Prostate gland (tissue), 2 donors: ENCODE data around the gene LPP. TPM values are rescaled to one million over a fixed set of nuclear protein-coding genes. Genes with fewer than 3 reads are reported as not detected.

Experiments used
- DNase-seq: peaks from one replicate; pipeline ENCODE4 v3.0.0-alpha.2; 2019; ENCODE audit warnings: low spot score
- H3K27ac ChIP-seq, 2 donors: fragments of 200-600 bp; sonication (generic); 2 replicates each; pipeline ENCODE4 v1.5.1; 2017 to 2019
- H3K27me3 ChIP-seq: fragments of 200-600 bp; sonication (generic); replicated peaks from 2 replicates; pipeline ENCODE4 v1.5.1; 2019; ENCODE audit not compliant: insufficient read depth
- H3K36me3 ChIP-seq, 2 donors: fragments of 200-600 bp; sonication (generic); 1 replicate in 1 of 2; 2 replicates in 1 of 2; pipeline versions ENCODE4 v1.5.1 to v1.8.1; 2017 to 2019
- H3K4me1 ChIP-seq: fragments of 200-600 bp; sonication (generic); replicated peaks from 2 replicates; pipeline ENCODE4 v1.5.1; 2019
- H3K4me3 ChIP-seq, 2 donors: fragments of 200-600 bp; sonication (generic); 2 replicates each; pipeline ENCODE4 v1.5.1; 2017 to 2019
- H3K9me3 ChIP-seq: fragments of 200-600 bp; sonication (generic); 2 replicates; pipeline ENCODE4 v1.5.1; 2017
- CTCF ChIP-seq, 4 experiments: fragments of 200-600 bp in 2 of 4; fragments of 450-650 bp in 2 of 4; sonication (generic) in 2 of 4; IDR thresholded peaks; 1 replicate in 3 of 4; 2 replicates in 1 of 4; pipeline ENCODE4 v1.5.1; 2016 to 2019; ENCODE audit warnings: antibody characterized with exemption in 4 of 4, mild to moderate bottlenecking in 2 of 4, moderate library complexity in 2 of 4
- POLR2A ChIP-seq: fragments of 450-650 bp; IDR thresholded peaks from one replicate; pipeline ENCODE4 v1.6.1; 2016; ENCODE audit warnings: antibody characterized with exemption, mild to moderate bottlenecking
- POLR2AphosphoS5 ChIP-seq: sonication (generic); formaldehyde crosslinking; IDR thresholded peaks from one replicate; pipeline ENCODE4 v1.6.1; 2017; ENCODE audit warnings: antibody characterized with exemption
- WGBS: methylation state at CpG from one replicate; pipeline ENCODE4 v1.1.5; 2018; 5-methylcytosine and 5-hydroxymethylcytosine counted together
- intact Hi-C: fragments of 100-400 bp; cut with DNase I; formaldehyde crosslinking; loops from one replicate; pipeline ENCODE4 v1.14.2; 2022
- total RNA-seq, 2 donors: library from RNA; depleted of rRNA; stranded (reverse); fragments of >200 nt; gene quantifications; one replicate each; pipeline ENCODE4 v1.1.0, GENCODE V29; 2016

Gene LPP
- total RNA-seq, 2 donors from 2014 or later = 219 to 248 TPM

GRCh38 chr3:188455748-188456147, 301.8 kb downstream of the LPP start:
- intact Hi-C loops = no loop called here
- no peak overlapping the region for H3K4me3 ChIP-seq
- no peak for DNase-seq
- no peak for TF ChIP-seq POLR2AphosphoS5
- H3K36me3 ChIP-seq = no peaks in the 10 kb centered on the region
- no peaks in the 10 kb centered on the region for H3K27me3 ChIP-seq
- no peak overlapping the region for H3K27ac ChIP-seq
- no peaks in the 10 kb centered on the region for H3K4me1 ChIP-seq
- 69% methylated on average over 4 of the region's 4 CpGs for WGBS
- no peaks in the 10 kb centered on the region for H3K9me3 ChIP-seq

- H3K27ac ChIP-seq = no peak overlapping the region
- intact Hi-C loops = no loop called here
- no peak for DNase-seq
- no peaks in the 10 kb centered on the region for H3K27me3 ChIP-seq
- no peaks in the 10 kb centered on the region for H3K36me3 ChIP-seq
- no peaks in the 10 kb centered on the region for H3K9me3 ChIP-seq
- H3K4me3 ChIP-seq = no peak overlapping the region
- no peak for TF ChIP-seq POLR2AphosphoS5
- no peak for TF ChIP-seq POLR2A
- TF ChIP-seq CTCF (IDR thresholded peaks at IDR 0.05) = no peak
- no peaks in the 10 kb centered on the region for H3K4me1 ChIP-seq
- WGBS = 11% methylated on average over 2 of the region's 2 CpGs
Measured at GRCh38 chr3:188458756-188459155, 304.8 kb downstream of the LPP start.

GRCh38 chr3:188465311-188465710, 311.4 kb downstream of the LPP start:
- WGBS = 82% methylated on average over 6 of the region's 6 CpGs
- intact Hi-C loops = no loop called here
- H3K4me1 ChIP-seq = no peaks in the 10 kb centered on the region

GRCh38 chr3:188468196-188468595, 314.2 kb downstream of the LPP start:
- TF ChIP-seq POLR2A = no peak
- no peak for TF ChIP-seq POLR2AphosphoS5
- TF ChIP-seq CTCF (IDR thresholded peaks at IDR 0.05) = no peak
- H3K27me3 ChIP-seq = no peaks in the 10 kb centered on the region
- WGBS = 37% methylated on average over 2 of the region's 2 CpGs
- peak overlapping the region; percentile 6 to 33 for H3K27ac ChIP-seq
- H3K4me1 ChIP-seq = no peaks in the 10 kb centered on the region
- H3K9me3 ChIP-seq = no peaks in the 10 kb centered on the region
- intact Hi-C loops = no loop called here
- H3K36me3 ChIP-seq = no peaks in the 10 kb centered on the region
- no peak overlapping the region for H3K4me3 ChIP-seq
- DNase-seq = no peak

More at GRCh38 chr3:188465311-188465710, 311.4 kb downstream of the LPP start:
- no peaks in the 10 kb centered on the region for H3K9me3 ChIP-seq
- H3K36me3 ChIP-seq = no peaks in the 10 kb centered on the region
- no peak for TF ChIP-seq CTCF (IDR thresholded peaks at IDR 0.05)
- no peak overlapping the region for H3K27ac ChIP-seq
- H3K27me3 ChIP-seq = no peaks in the 10 kb centered on the region
- no peak overlapping the region for H3K4me3 ChIP-seq
- DNase-seq = no peak

GRCh38 chr3:188468662-188469061, 314.7 kb downstream of the LPP start:
- peak; percentile 72 for DNase-seq
- no peak overlapping the region for H3K4me3 ChIP-seq
- H3K4me1 ChIP-seq = no peaks in the 10 kb centered on the region
- no peak for TF ChIP-seq POLR2A
- no peak for TF ChIP-seq CTCF (IDR thresholded peaks at IDR 0.05)
- TF ChIP-seq POLR2AphosphoS5 = peak; percentile 69
- H3K27me3 ChIP-seq = no peaks in the 10 kb centered on the region
- H3K9me3 ChIP-seq = no peaks in the 10 kb centered on the region
- H3K27ac ChIP-seq = peak overlapping the region; percentile 6 to 33
- no peaks in the 10 kb centered on the region for H3K36me3 ChIP-seq
- intact Hi-C loops = no loop called here
- 10% methylated on average over 3 of the region's 3 CpGs for WGBS
